ENCODE results near the gene UIMC1. TPM values are rescaled to one million over a fixed set of nuclear protein-coding genes. Genes with fewer than 3 reads are reported as not detected.

Gene UIMC1
- total and polyA plus RNA-seq, 2 donors: 44.4 to 51.8 TPM

- WGBS: under 1% methylated on average over 77 of the region's 77 CpGs
- Histone ChIP-seq H3K4me3 (ENCODE audit: low read length in 2 of 2) (peak within 1 kb of the TSS; percentile 82 to 85), H3K27ac (ENCODE audit: low read depth in 1 of 2, low read length in 1 of 2) (peak within 1 kb of the TSS; percentile 54 to 72), H3K9me3 (ENCODE audit: control insufficient read depth in 2 of 2, insufficient read depth in 1 of 2, low read length in 1 of 2) (no peaks in the 10 kb centered on the region), H3K27me3 (ENCODE audit: control insufficient read depth in 2 of 2, insufficient read depth in 1 of 2, low read length in 1 of 2) (no peaks in the 10 kb centered on the region), H3K36me3 (ENCODE audit: control insufficient read depth in 2 of 2, insufficient read depth in 2 of 2, low read length in 1 of 2) (peaks cover 0 to 10% of the 10 kb centered on the region in 2 donors), H3K4me1 (ENCODE audit: control insufficient read depth in 2 of 2, insufficient read depth in 2 of 2, low read length in 2 of 2) (peaks cover 8 to 15% of the 10 kb centered on the region in 2 donors)
- DNase-seq (ENCODE audit: low read depth in 6 of 9, low spot score in 9 of 9): peak; percentile 83 to 96 (median 91)
Observed at GRCh38 chr5:177022386-177023302, 16.1 kb upstream of the UIMC1 start, which contains the start of gene ZNF346. ZNF346 (plus strand) TSS chr5:177022696; CDS start chr5:177022739, 43 bp downstream.

DNA sequence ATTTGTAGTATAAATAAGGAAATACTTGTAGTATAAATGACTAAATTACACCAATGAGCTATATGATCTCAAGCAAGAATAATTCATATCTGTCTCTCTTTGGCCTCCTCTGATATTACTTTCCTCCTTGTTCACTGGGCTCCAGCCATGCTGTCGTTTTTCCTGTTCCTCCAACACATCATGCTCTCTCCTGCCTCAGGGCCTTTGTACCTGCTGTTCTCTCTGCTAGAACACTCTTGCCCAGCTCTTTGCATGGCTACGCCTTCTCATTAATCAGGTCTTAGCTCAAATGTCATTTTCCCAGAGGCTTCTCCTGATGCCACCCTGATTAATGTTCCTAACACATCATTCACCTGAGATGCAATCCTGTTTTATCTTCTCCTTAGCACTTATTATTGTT, 13.5 kb upstream of the UIMC1 start:
- DNase-seq (ENCODE audit: low read depth in 6 of 9, low spot score in 9 of 9): no peak
- 98% methylated on average over 2 of the region's 2 CpGs for WGBS
- H3K27me3 ChIP-seq (ENCODE audit: control insufficient read depth in 2 of 2, insufficient read depth in 1 of 2, low read length in 1 of 2): no peaks in the 10 kb centered on the region
- H3K36me3 ChIP-seq (ENCODE audit: control insufficient read depth in 2 of 2, insufficient read depth in 2 of 2, low read length in 1 of 2): no peaks in the 10 kb centered on the region
- H3K9me3 ChIP-seq (ENCODE audit: control insufficient read depth in 2 of 2, insufficient read depth in 1 of 2, low read length in 1 of 2): no peaks in the 10 kb centered on the region
- H3K4me1 ChIP-seq (ENCODE audit: control insufficient read depth in 2 of 2, insufficient read depth in 2 of 2, low read length in 2 of 2): peaks cover 8 to 15% of the 10 kb centered on the region in 2 donors
- H3K27ac ChIP-seq (ENCODE audit: low read depth in 1 of 2, low read length in 1 of 2): no peak overlapping the region
- H3K4me3 ChIP-seq (ENCODE audit: low read length in 2 of 2): no peak overlapping the region

- no peaks in the 10 kb centered on the region for H3K27me3 ChIP-seq (ENCODE audit: control insufficient read depth in 2 of 2, insufficient read depth in 1 of 2, low read length in 1 of 2)
- peaks cover 6 to 12% of the 10 kb centered on the region in 2 donors for H3K4me1 ChIP-seq (ENCODE audit: control insufficient read depth in 2 of 2, insufficient read depth in 2 of 2, low read length in 2 of 2)
- no peak overlapping the region for H3K27ac ChIP-seq (ENCODE audit: low read depth in 1 of 2, low read length in 1 of 2)
- H3K9me3 ChIP-seq (ENCODE audit: control insufficient read depth in 2 of 2, insufficient read depth in 1 of 2, low read length in 1 of 2): no peaks in the 10 kb centered on the region
- WGBS: 97% methylated on average over 2 of the region's 2 CpGs
- no peak for DNase-seq (ENCODE audit: low read depth in 6 of 9, low spot score in 9 of 9)
- H3K4me3 ChIP-seq (ENCODE audit: low read length in 2 of 2): no peak overlapping the region
- no peaks in the 10 kb centered on the region for H3K36me3 ChIP-seq (ENCODE audit: control insufficient read depth in 2 of 2, insufficient read depth in 2 of 2, low read length in 1 of 2)
Observed at GRCh38 chr5:177018341-177018740, 11.8 kb upstream of the UIMC1 start.

DNA sequence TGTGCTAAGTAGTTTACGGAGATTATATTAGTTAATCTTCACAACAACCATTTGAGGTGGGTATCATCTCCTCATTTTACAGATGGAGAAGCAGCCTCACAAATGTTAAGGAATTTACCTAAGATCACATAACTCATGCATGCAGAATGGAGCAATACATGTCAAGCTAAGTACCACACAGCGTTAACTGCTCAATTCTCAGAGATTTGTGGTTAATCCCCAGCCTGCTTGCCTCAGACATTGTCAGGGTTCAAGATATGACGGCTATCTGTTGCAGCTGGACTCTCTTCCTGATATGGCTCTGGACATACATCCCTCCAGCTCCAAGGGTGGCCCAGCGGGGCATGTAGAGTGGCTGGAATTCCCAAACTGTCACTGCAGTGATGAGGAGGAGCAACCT, 8.6 kb upstream of the UIMC1 start:
- H3K36me3 ChIP-seq (ENCODE audit: control insufficient read depth in 2 of 2, insufficient read depth in 2 of 2, low read length in 1 of 2): no peaks in the 10 kb centered on the region
- no peak for DNase-seq (ENCODE audit: low read depth in 6 of 9, low spot score in 9 of 9)
- H3K4me3 ChIP-seq (ENCODE audit: low read length in 2 of 2): no peak overlapping the region
- no peak overlapping the region for H3K27ac ChIP-seq (ENCODE audit: low read depth in 1 of 2, low read length in 1 of 2)
- WGBS: 97% methylated on average over 4 of the region's 4 CpGs
- no peaks in the 10 kb centered on the region for H3K9me3 ChIP-seq (ENCODE audit: control insufficient read depth in 2 of 2, insufficient read depth in 1 of 2, low read length in 1 of 2)
- no peaks in the 10 kb centered on the region for H3K27me3 ChIP-seq (ENCODE audit: control insufficient read depth in 2 of 2, insufficient read depth in 1 of 2, low read length in 1 of 2)
- H3K4me1 ChIP-seq (ENCODE audit: control insufficient read depth in 2 of 2, insufficient read depth in 2 of 2, low read length in 2 of 2): no peaks in the 10 kb centered on the region

DNA sequence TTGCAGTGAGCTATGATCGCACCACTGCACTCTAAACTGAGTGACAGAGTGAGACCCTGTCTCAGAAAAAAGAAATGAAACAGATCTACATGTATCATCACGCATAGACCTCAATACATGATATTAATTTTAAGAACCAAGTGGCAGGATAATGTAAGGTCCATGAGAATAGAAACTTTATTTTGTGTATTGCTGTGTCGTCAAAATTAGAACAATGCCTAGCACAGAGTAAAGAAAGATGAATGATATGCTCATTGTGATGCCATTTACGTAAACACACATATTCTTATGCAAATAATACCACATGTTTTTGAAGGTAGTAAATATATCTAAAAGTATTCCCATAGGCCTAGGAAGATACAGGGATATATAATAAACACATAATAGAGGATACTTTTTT, 3.6 kb upstream of the UIMC1 start:
- peaks cover 0 to 7% of the 10 kb centered on the region in 2 donors for H3K4me1 ChIP-seq (ENCODE audit: control insufficient read depth in 2 of 2, insufficient read depth in 2 of 2, low read length in 2 of 2)
- H3K9me3 ChIP-seq (ENCODE audit: control insufficient read depth in 2 of 2, insufficient read depth in 1 of 2, low read length in 1 of 2): peaks cover 0 to 4% of the 10 kb centered on the region in 2 donors
- no peaks in the 10 kb centered on the region for H3K36me3 ChIP-seq (ENCODE audit: control insufficient read depth in 2 of 2, insufficient read depth in 2 of 2, low read length in 1 of 2)
- DNase-seq (ENCODE audit: low read depth in 6 of 9, low spot score in 9 of 9): no peak
- no peak overlapping the region for H3K4me3 ChIP-seq (ENCODE audit: low read length in 2 of 2)
- H3K27ac ChIP-seq (ENCODE audit: low read depth in 1 of 2, low read length in 1 of 2): no peak overlapping the region
- H3K27me3 ChIP-seq (ENCODE audit: control insufficient read depth in 2 of 2, insufficient read depth in 1 of 2, low read length in 1 of 2): no peaks in the 10 kb centered on the region
- WGBS: 98% methylated on average over 4 of the region's 4 CpGs

- peaks cover 0 to 3% of the 10 kb centered on the region in 2 donors for H3K36me3 ChIP-seq (ENCODE audit: control insufficient read depth in 2 of 2, insufficient read depth in 2 of 2, low read length in 1 of 2)
- no peak for DNase-seq (ENCODE audit: low read depth in 6 of 9, low spot score in 9 of 9)
- H3K27me3 ChIP-seq (ENCODE audit: control insufficient read depth in 2 of 2, insufficient read depth in 1 of 2, low read length in 1 of 2): no peaks in the 10 kb centered on the region
- H3K4me1 ChIP-seq (ENCODE audit: control insufficient read depth in 2 of 2, insufficient read depth in 2 of 2, low read length in 2 of 2): peaks cover 3 to 15% of the 10 kb centered on the region in 2 donors
- no peak overlapping the region for H3K4me3 ChIP-seq (ENCODE audit: low read length in 2 of 2)
- no peak overlapping the region for H3K27ac ChIP-seq (ENCODE audit: low read depth in 1 of 2, low read length in 1 of 2)
- H3K9me3 ChIP-seq (ENCODE audit: control insufficient read depth in 2 of 2, insufficient read depth in 1 of 2, low read length in 1 of 2): peaks cover 0 to 4% of the 10 kb centered on the region in 2 donors
- WGBS: 97% methylated on average over 2 of the region's 2 CpGs
Observed at GRCh38 chr5:177008716-177009115, 2.1 kb upstream of the UIMC1 start.

DNA sequence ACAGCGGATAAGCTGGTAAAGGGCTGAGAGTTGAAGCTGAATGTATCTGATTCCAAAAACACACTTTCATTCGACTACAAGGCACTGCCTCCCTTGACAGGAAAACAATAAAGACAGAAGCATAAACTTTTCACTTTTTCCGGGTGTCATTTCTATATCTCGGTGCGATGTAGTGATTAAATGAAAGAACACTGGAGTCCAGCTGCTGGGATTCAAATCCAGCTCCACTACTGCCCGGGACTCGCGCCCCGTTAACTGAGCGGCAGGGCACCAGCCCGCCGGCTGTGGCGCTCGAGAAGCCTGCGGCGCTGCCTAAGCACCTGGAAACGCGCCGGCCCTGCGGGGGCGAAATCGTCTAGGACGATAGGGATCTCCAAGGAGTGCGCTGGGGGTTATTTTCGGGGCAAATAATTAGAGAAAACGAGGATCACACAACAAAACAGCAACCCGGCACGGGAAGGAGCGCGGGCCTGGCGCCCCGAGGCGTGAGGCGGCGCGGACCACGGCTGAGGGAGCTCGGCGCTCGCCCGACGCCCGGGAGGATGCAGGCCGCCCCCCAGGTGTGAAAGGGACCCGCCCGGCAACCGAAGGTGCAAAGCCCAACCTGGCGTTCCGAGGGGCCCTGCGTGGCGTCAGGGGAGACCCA, 837 bp downstream of the UIMC1 start:
- Histone ChIP-seq H3K27ac (ENCODE audit: low read depth in 1 of 2, low read length in 1 of 2) (peak overlapping the region; percentile 88 to 93), H3K9me3 (ENCODE audit: control insufficient read depth in 2 of 2, insufficient read depth in 1 of 2, low read length in 1 of 2) (peaks cover 0 to 4% of the 10 kb centered on the region in 2 donors), H3K4me1 (ENCODE audit: control insufficient read depth in 2 of 2, insufficient read depth in 2 of 2, low read length in 2 of 2) (peaks cover 4 to 17% of the 10 kb centered on the region in 2 donors), H3K27me3 (ENCODE audit: control insufficient read depth in 2 of 2, insufficient read depth in 1 of 2, low read length in 1 of 2) (no peaks in the 10 kb centered on the region), H3K4me3 (ENCODE audit: low read length in 2 of 2) (peak overlapping the region; percentile 65 to 100), H3K36me3 (ENCODE audit: control insufficient read depth in 2 of 2, insufficient read depth in 2 of 2, low read length in 1 of 2) (peaks cover 0 to 8% of the 10 kb centered on the region in 2 donors)
- peak in 8 of 9 donors; percentile 32 to 84 (median 56) for DNase-seq (ENCODE audit: low read depth in 6 of 9, low spot score in 9 of 9)
- WGBS: 2% methylated on average over 51 of the region's 51 CpGs

DNA sequence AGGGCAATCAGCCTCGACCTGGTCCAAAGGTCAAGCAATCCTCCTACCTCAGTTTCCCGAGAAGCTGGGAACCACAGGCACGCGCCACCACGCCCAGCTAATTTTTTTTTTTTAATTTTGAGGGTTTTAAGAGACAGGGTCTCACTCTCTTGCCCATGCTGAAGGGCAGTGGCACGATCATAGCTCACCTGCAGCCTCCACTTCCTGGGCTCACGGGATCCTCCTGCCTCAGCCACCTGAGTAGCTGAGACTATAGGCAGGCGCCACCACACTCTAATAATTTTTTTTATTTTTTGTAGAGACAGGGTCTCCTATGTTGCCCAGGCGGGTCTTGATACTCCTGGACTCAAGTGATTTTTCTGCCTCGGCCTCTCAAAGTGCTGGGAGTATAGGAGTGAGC, 1.6 kb downstream of the UIMC1 start:
- peaks cover 0 to 8% of the 10 kb centered on the region in 2 donors for H3K36me3 ChIP-seq (ENCODE audit: control insufficient read depth in 2 of 2, insufficient read depth in 2 of 2, low read length in 1 of 2)
- peaks cover 4 to 17% of the 10 kb centered on the region in 2 donors for H3K4me1 ChIP-seq (ENCODE audit: control insufficient read depth in 2 of 2, insufficient read depth in 2 of 2, low read length in 2 of 2)
- 97% methylated on average over 10 of the region's 10 CpGs for WGBS
- peaks cover 0 to 4% of the 10 kb centered on the region in 2 donors for H3K9me3 ChIP-seq (ENCODE audit: control insufficient read depth in 2 of 2, insufficient read depth in 1 of 2, low read length in 1 of 2)
- H3K4me3 ChIP-seq (ENCODE audit: low read length in 2 of 2): peak overlapping the region in 1 of 2 donors; percentile 100
- no peak for DNase-seq (ENCODE audit: low read depth in 6 of 9, low spot score in 9 of 9)
- H3K27me3 ChIP-seq (ENCODE audit: control insufficient read depth in 2 of 2, insufficient read depth in 1 of 2, low read length in 1 of 2): no peaks in the 10 kb centered on the region
- H3K27ac ChIP-seq (ENCODE audit: low read depth in 1 of 2, low read length in 1 of 2): no peak overlapping the region

DNA sequence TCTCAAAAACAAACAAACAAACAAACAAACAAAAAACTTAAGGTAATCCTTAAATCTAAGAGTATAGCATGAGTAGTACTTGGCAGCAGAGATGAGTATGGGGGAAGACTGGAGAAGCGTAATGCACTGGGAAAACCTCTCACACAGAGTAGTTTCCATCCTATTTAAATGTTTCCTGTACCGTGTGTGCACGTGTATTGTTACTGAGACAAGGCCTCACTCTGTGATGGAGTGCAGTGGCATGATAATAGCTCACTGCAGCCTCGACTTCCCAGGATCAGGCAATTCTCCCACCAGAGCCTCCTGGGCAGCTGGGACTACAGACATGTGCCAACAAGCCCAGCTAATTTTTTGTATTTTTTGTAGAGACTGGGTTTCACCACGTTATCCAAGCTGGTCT, 2.9 kb downstream of the UIMC1 start:
- H3K27ac ChIP-seq (ENCODE audit: low read depth in 1 of 2, low read length in 1 of 2): no peak overlapping the region
- H3K4me1 ChIP-seq (ENCODE audit: control insufficient read depth in 2 of 2, insufficient read depth in 2 of 2, low read length in 2 of 2): peaks cover 4 to 17% of the 10 kb centered on the region in 2 donors
- peaks cover 0 to 4% of the 10 kb centered on the region in 2 donors for H3K9me3 ChIP-seq (ENCODE audit: control insufficient read depth in 2 of 2, insufficient read depth in 1 of 2, low read length in 1 of 2)
- H3K27me3 ChIP-seq (ENCODE audit: control insufficient read depth in 2 of 2, insufficient read depth in 1 of 2, low read length in 1 of 2): no peaks in the 10 kb centered on the region
- H3K36me3 ChIP-seq (ENCODE audit: control insufficient read depth in 2 of 2, insufficient read depth in 2 of 2, low read length in 1 of 2): peaks cover 0 to 8% of the 10 kb centered on the region in 2 donors
- WGBS: 94% methylated on average over 5 of the region's 5 CpGs
- DNase-seq (ENCODE audit: low read depth in 6 of 9, low spot score in 9 of 9): no peak
- H3K4me3 ChIP-seq (ENCODE audit: low read length in 2 of 2): no peak overlapping the region
